HG03457 (cell line): ENCODE results near the gene MYLK.

Experiments used
- ATAC-seq: cut with Tn5 transposase; IDR thresholded peaks from one replicate; pipeline ENCODE4 v1.9.1; 2021; ENCODE audit warnings: moderate number of reproducible peaks; ENCODE audit not compliant: unreplicated experiment

Gene MYLK

GRCh38 chr3:123778525-123778924, 105.6 kb downstream of the MYLK start:
- no peak for ATAC-seq

- ATAC-seq, result no peak
Measured at GRCh38 chr3:123776071-123776782, 107.9 kb downstream of the MYLK start.

- no peak for ATAC-seq
Measured at GRCh38 chr3:123774474-123774873, 109.7 kb downstream of the MYLK start.

GRCh38 chr3:123773681-123774431, 110.3 kb downstream of the MYLK start:
- ATAC-seq, result no peak

GRCh38 chr3:123769356-123769743, 114.8 kb downstream of the MYLK start:
- ATAC-seq, result no peak

- no peak for ATAC-seq
Measured at GRCh38 chr3:123768480-123769355, 115.4 kb downstream of the MYLK start.

GRCh38 chr3:123767564-123768292, 116.4 kb downstream of the MYLK start:
- ATAC-seq, result no peak

- no peak for ATAC-seq
Measured at GRCh38 chr3:123767009-123767372, 117.1 kb downstream of the MYLK start.

GRCh38 chr3:123766193-123767008, 117.7 kb downstream of the MYLK start:
- ATAC-seq, result no peak

GRCh38 chr3:123765475-123766128, 118.5 kb downstream of the MYLK start:
- ATAC-seq, result no peak

GRCh38 chr3:123764647-123765046, 119.5 kb downstream of the MYLK start:
- no peak for ATAC-seq

- ATAC-seq, result no peak
Measured at GRCh38 chr3:123762805-123763204, 121.3 kb downstream of the MYLK start.

- ATAC-seq, result no peak
Measured at GRCh38 chr3:123760817-123761216, 123.3 kb downstream of the MYLK start.

GRCh38 chr3:123759871-123760270, 124.3 kb downstream of the MYLK start:
- ATAC-seq, result no peak

GRCh38 chr3:123759311-123759710, 124.8 kb downstream of the MYLK start:
- ATAC-seq, result no peak

GRCh38 chr3:123758081-123758564, 126.0 kb downstream of the MYLK start:
- no peak for ATAC-seq

- no peak for ATAC-seq
Measured at GRCh38 chr3:123757281-123757940, 126.7 kb downstream of the MYLK start.

GRCh38 chr3:123755501-123755900, 128.6 kb downstream of the MYLK start:
- no peak for ATAC-seq

GRCh38 chr3:123755085-123755484, 129.0 kb downstream of the MYLK start:
- ATAC-seq, result no peak
